Measurements from ENCODE around the gene CDH15. TPM values are rescaled to one million over a fixed set of nuclear protein-coding genes. Genes with fewer than 3 reads are reported as not detected.
A peak's percentile ranks its signal among the peaks of the same experiment; 100 is the strongest.

Gene CDH15
- total and polyA plus RNA-seq, 9 of the 15 experiments (the other 6 are each of a cell fraction or from before 2014, with no cell fraction given) = 0.07 to 0.18 TPM; not detected in 7

DNA sequence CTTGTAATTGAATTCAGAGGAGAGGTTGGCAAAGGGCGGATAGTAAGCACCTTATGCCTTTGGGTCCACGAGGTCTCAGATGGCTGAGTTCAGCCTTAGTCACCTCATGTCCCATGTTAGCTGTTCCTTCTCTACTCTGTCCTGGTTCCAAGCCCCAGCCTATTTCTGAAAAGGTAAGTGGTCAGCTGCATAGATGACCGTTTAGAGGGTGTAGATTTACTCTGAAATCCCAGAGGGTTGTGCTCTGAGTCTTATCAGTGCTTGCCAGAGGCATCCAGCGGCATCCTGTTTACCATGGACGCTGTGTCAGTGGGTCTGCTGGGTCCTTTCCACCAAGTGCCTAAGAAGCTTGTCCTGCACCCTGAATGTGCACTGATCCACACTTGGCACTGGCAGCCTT is 47.8 kb downstream of the CDH15 start (continued):
- TF ChIP-seq HES1 (IDR thresholded peaks at IDR 0.05; ENCODE audit: low read depth) = no peak
- no peak for TF ChIP-seq ZNF436 (CRISPR knock-in tag; IDR thresholded peaks at IDR 0.05)
- TF ChIP-seq ZNF75A (CRISPR knock-in tag; IDR thresholded peaks at IDR 0.05) = no peak
- TF ChIP-seq, protein P1, sequence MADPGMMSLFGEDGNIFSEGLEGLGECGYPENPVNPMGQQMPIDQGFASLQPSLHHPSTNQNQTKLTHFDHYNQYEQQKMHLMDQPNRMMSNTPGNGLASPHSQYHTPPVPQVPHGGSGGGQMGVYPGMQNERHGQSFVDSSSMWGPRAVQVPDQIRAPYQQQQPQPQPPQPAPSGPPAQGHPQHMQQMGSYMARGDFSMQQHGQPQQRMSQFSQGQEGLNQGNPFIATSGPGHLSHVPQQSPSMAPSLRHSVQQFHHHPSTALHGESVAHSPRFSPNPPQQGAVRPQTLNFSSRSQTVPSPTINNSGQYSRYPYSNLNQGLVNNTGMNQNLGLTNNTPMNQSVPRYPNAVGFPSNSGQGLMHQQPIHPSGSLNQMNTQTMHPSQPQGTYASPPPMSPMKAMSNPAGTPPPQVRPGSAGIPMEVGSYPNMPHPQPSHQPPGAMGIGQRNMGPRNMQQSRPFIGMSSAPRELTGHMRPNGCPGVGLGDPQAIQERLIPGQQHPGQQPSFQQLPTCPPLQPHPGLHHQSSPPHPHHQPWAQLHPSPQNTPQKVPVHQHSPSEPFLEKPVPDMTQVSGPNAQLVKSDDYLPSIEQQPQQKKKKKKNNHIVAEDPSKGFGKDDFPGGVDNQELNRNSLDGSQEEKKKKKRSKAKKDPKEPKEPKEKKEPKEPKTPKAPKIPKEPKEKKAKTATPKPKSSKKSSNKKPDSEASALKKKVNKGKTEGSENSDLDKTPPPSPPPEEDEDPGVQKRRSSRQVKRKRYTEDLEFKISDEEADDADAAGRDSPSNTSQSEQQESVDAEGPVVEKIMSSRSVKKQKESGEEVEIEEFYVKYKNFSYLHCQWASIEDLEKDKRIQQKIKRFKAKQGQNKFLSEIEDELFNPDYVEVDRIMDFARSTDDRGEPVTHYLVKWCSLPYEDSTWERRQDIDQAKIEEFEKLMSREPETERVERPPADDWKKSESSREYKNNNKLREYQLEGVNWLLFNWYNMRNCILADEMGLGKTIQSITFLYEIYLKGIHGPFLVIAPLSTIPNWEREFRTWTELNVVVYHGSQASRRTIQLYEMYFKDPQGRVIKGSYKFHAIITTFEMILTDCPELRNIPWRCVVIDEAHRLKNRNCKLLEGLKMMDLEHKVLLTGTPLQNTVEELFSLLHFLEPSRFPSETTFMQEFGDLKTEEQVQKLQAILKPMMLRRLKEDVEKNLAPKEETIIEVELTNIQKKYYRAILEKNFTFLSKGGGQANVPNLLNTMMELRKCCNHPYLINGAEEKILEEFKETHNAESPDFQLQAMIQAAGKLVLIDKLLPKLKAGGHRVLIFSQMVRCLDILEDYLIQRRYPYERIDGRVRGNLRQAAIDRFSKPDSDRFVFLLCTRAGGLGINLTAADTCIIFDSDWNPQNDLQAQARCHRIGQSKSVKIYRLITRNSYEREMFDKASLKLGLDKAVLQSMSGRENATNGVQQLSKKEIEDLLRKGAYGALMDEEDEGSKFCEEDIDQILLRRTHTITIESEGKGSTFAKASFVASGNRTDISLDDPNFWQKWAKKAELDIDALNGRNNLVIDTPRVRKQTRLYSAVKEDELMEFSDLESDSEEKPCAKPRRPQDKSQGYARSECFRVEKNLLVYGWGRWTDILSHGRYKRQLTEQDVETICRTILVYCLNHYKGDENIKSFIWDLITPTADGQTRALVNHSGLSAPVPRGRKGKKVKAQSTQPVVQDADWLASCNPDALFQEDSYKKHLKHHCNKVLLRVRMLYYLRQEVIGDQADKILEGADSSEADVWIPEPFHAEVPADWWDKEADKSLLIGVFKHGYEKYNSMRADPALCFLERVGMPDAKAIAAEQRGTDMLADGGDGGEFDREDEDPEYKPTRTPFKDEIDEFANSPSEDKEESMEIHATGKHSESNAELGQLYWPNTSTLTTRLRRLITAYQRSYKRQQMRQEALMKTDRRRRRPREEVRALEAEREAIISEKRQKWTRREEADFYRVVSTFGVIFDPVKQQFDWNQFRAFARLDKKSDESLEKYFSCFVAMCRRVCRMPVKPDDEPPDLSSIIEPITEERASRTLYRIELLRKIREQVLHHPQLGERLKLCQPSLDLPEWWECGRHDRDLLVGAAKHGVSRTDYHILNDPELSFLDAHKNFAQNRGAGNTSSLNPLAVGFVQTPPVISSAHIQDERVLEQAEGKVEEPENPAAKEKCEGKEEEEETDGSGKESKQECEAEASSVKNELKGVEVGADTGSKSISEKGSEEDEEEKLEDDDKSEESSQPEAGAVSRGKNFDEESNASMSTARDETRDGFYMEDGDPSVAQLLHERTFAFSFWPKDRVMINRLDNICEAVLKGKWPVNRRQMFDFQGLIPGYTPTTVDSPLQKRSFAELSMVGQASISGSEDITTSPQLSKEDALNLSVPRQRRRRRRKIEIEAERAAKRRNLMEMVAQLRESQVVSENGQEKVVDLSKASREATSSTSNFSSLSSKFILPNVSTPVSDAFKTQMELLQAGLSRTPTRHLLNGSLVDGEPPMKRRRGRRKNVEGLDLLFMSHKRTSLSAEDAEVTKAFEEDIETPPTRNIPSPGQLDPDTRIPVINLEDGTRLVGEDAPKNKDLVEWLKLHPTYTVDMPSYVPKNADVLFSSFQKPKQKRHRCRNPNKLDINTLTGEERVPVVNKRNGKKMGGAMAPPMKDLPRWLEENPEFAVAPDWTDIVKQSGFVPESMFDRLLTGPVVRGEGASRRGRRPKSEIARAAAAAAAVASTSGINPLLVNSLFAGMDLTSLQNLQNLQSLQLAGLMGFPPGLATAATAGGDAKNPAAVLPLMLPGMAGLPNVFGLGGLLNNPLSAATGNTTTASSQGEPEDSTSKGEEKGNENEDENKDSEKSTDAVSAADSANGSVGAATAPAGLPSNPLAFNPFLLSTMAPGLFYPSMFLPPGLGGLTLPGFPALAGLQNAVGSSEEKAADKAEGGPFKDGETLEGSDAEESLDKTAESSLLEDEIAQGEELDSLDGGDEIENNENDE (IDR thresholded peaks at IDR 0.05; ENCODE audit: low read depth, low read length) = no peak
- TF ChIP-seq BACH1 (tag; IDR thresholded peaks at IDR 0.05) = no peak
- no peak for TF ChIP-seq ESRRB (CRISPR knock-in tag; IDR thresholded peaks at IDR 0.05; ENCODE audit: borderline replicate concordance)
- TF ChIP-seq SRSF1 (IDR thresholded peaks at IDR 0.05; ENCODE audit: low read depth, low read length) = no peak
- TF ChIP-seq CHD1 (IDR thresholded peaks at IDR 0.05; ENCODE audit: low read length) = no peak
- TF ChIP-seq ZBTB2 (IDR thresholded peaks at IDR 0.05) = 0 out of 2 replicates have a peak, but pooled peaks have one; percentile 57
- TF ChIP-seq MECOM (CRISPR knock-in tag; IDR thresholded peaks at IDR 0.05) = no peak
- TF ChIP-seq GABPB1 (CRISPR knock-in tag; IDR thresholded peaks at IDR 0.05) = no peak
- TF ChIP-seq, protein P2, sequence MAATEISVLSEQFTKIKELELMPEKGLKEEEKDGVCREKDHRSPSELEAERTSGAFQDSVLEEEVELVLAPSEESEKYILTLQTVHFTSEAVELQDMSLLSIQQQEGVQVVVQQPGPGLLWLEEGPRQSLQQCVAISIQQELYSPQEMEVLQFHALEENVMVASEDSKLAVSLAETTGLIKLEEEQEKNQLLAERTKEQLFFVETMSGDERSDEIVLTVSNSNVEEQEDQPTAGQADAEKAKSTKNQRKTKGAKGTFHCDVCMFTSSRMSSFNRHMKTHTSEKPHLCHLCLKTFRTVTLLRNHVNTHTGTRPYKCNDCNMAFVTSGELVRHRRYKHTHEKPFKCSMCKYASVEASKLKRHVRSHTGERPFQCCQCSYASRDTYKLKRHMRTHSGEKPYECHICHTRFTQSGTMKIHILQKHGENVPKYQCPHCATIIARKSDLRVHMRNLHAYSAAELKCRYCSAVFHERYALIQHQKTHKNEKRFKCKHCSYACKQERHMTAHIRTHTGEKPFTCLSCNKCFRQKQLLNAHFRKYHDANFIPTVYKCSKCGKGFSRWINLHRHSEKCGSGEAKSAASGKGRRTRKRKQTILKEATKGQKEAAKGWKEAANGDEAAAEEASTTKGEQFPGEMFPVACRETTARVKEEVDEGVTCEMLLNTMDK (IDR thresholded peaks at IDR 0.05; ENCODE audit: borderline replicate concordance, insufficient read depth, low read depth, low read length, poor library complexity, severe bottlenecking) = no peak

Measured in K562 (cell line).